Measurements from ENCODE around the gene CAPZB.

The CAPZB gene

GRCh38 chr1:19323987-19324664 is 161.2 kb downstream of the CAPZB start:
- Histone ChIP-seq H3K36me3 (ENCODE audit: control insufficient read depth, insufficient read depth, low read length) (peaks cover 24% of the 10 kb centered on the region), H3K27me3 (ENCODE audit: control insufficient read depth, insufficient read depth, low read length) (no peaks in the 10 kb centered on the region), H3K9ac (ENCODE audit: low read depth, low read length) (no peak overlapping the region), H3K4me3 (ENCODE audit: low read depth, low read length) (no peak overlapping the region), H3K4me1 (ENCODE audit: control insufficient read depth, insufficient read depth, low read length) (no peaks in the 10 kb centered on the region), H3K9me3 (ENCODE audit: control insufficient read depth, insufficient read depth, low read length) (no peaks in the 10 kb centered on the region)

GRCh38 chr1:19322481-19322880 is 162.9 kb downstream of the CAPZB start:
- Histone ChIP-seq H3K9me3 (ENCODE audit: control insufficient read depth, insufficient read depth, low read length) (no peaks in the 10 kb centered on the region), H3K4me1 (ENCODE audit: control insufficient read depth, insufficient read depth, low read length) (no peaks in the 10 kb centered on the region), H3K27me3 (ENCODE audit: control insufficient read depth, insufficient read depth, low read length) (no peaks in the 10 kb centered on the region), H3K36me3 (ENCODE audit: control insufficient read depth, insufficient read depth, low read length) (peaks cover 15% of the 10 kb centered on the region), H3K4me3 (ENCODE audit: low read depth, low read length) (no peak overlapping the region), H3K9ac (ENCODE audit: low read depth, low read length) (no peak overlapping the region)

- Histone ChIP-seq H3K9me3 (ENCODE audit: control insufficient read depth, insufficient read depth, low read length) (no peaks in the 10 kb centered on the region), H3K9ac (ENCODE audit: low read depth, low read length) (no peak overlapping the region), H3K27me3 (ENCODE audit: control insufficient read depth, insufficient read depth, low read length) (no peaks in the 10 kb centered on the region), H3K36me3 (ENCODE audit: control insufficient read depth, insufficient read depth, low read length) (peaks cover 8% of the 10 kb centered on the region), H3K4me1 (ENCODE audit: control insufficient read depth, insufficient read depth, low read length) (peaks cover 4% of the 10 kb centered on the region), H3K4me3 (ENCODE audit: low read depth, low read length) (no peak overlapping the region)
Observed at GRCh38 chr1:19321071-19321470, 164.3 kb downstream of the CAPZB start.

- no peak overlapping the region for H3K4me3 ChIP-seq (ENCODE audit: low read depth, low read length)
- H3K4me1 ChIP-seq (ENCODE audit: control insufficient read depth, insufficient read depth, low read length) = peaks cover 4% of the 10 kb centered on the region
- no peaks in the 10 kb centered on the region for H3K27me3 ChIP-seq (ENCODE audit: control insufficient read depth, insufficient read depth, low read length)
- H3K9me3 ChIP-seq (ENCODE audit: control insufficient read depth, insufficient read depth, low read length) = no peaks in the 10 kb centered on the region
- no peak overlapping the region for H3K9ac ChIP-seq (ENCODE audit: low read depth, low read length)
- no peaks in the 10 kb centered on the region for H3K36me3 ChIP-seq (ENCODE audit: control insufficient read depth, insufficient read depth, low read length)
Observed at GRCh38 chr1:19319196-19319595, 166.1 kb downstream of the CAPZB start.

- Histone ChIP-seq H3K36me3 (ENCODE audit: control insufficient read depth, insufficient read depth, low read length) (no peaks in the 10 kb centered on the region), H3K9ac (ENCODE audit: low read depth, low read length) (no peak overlapping the region), H3K4me1 (ENCODE audit: control insufficient read depth, insufficient read depth, low read length) (peaks cover 4% of the 10 kb centered on the region), H3K4me3 (ENCODE audit: low read depth, low read length) (no peak overlapping the region), H3K27me3 (ENCODE audit: control insufficient read depth, insufficient read depth, low read length) (no peaks in the 10 kb centered on the region), H3K9me3 (ENCODE audit: control insufficient read depth, insufficient read depth, low read length) (no peaks in the 10 kb centered on the region)
Observed at GRCh38 chr1:19317126-19317910, 168.0 kb downstream of the CAPZB start.

- H3K4me3 ChIP-seq (ENCODE audit: low read depth, low read length) = no peak overlapping the region
- peaks cover 4% of the 10 kb centered on the region for H3K4me1 ChIP-seq (ENCODE audit: control insufficient read depth, insufficient read depth, low read length)
- H3K36me3 ChIP-seq (ENCODE audit: control insufficient read depth, insufficient read depth, low read length) = no peaks in the 10 kb centered on the region
- no peak overlapping the region for H3K9ac ChIP-seq (ENCODE audit: low read depth, low read length)
- peaks cover 9% of the 10 kb centered on the region for H3K27me3 ChIP-seq (ENCODE audit: control insufficient read depth, insufficient read depth, low read length)
- H3K9me3 ChIP-seq (ENCODE audit: control insufficient read depth, insufficient read depth, low read length) = no peaks in the 10 kb centered on the region
Observed at GRCh38 chr1:19315378-19316198, 169.8 kb downstream of the CAPZB start.

GRCh38 chr1:19313961-19314882 is 171.1 kb downstream of the CAPZB start:
- H3K9me3 ChIP-seq (ENCODE audit: control insufficient read depth, insufficient read depth, low read length) = no peaks in the 10 kb centered on the region
- no peak overlapping the region for H3K9ac ChIP-seq (ENCODE audit: low read depth, low read length)
- no peak overlapping the region for H3K4me3 ChIP-seq (ENCODE audit: low read depth, low read length)

DNA sequence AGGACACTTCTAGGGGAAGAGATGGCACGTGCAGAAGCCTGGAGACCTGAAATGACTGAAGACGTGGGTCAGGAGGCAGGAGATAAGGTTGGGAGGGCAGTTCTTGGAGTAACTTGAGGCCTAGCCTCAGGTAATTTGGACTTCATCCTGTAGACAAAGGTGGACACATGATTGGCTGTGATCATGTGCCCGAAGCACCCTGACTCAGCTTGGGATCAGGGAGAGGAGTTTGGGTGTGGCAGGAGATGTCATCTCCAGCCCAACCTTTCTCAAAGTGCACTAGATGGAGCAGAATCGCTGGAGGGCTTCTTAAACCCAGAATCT is 171.7 kb downstream of the CAPZB start:
- Histone ChIP-seq H3K27me3 (ENCODE audit: control insufficient read depth, insufficient read depth, low read length) (peaks cover 10% of the 10 kb centered on the region), H3K4me1 (ENCODE audit: control insufficient read depth, insufficient read depth, low read length) (peaks cover 4% of the 10 kb centered on the region), H3K9me3 (ENCODE audit: control insufficient read depth, insufficient read depth, low read length) (no peaks in the 10 kb centered on the region), H3K4me3 (ENCODE audit: low read depth, low read length) (no peak overlapping the region), H3K36me3 (ENCODE audit: control insufficient read depth, insufficient read depth, low read length) (no peaks in the 10 kb centered on the region), H3K9ac (ENCODE audit: low read depth, low read length) (no peak overlapping the region)

More at GRCh38 chr1:19313961-19314882, 171.1 kb downstream of the CAPZB start:
- Histone ChIP-seq H3K36me3 (ENCODE audit: control insufficient read depth, insufficient read depth, low read length) (no peaks in the 10 kb centered on the region), H3K27me3 (ENCODE audit: control insufficient read depth, insufficient read depth, low read length) (peaks cover 10% of the 10 kb centered on the region), H3K4me1 (ENCODE audit: control insufficient read depth, insufficient read depth, low read length) (peaks cover 4% of the 10 kb centered on the region)

DNA sequence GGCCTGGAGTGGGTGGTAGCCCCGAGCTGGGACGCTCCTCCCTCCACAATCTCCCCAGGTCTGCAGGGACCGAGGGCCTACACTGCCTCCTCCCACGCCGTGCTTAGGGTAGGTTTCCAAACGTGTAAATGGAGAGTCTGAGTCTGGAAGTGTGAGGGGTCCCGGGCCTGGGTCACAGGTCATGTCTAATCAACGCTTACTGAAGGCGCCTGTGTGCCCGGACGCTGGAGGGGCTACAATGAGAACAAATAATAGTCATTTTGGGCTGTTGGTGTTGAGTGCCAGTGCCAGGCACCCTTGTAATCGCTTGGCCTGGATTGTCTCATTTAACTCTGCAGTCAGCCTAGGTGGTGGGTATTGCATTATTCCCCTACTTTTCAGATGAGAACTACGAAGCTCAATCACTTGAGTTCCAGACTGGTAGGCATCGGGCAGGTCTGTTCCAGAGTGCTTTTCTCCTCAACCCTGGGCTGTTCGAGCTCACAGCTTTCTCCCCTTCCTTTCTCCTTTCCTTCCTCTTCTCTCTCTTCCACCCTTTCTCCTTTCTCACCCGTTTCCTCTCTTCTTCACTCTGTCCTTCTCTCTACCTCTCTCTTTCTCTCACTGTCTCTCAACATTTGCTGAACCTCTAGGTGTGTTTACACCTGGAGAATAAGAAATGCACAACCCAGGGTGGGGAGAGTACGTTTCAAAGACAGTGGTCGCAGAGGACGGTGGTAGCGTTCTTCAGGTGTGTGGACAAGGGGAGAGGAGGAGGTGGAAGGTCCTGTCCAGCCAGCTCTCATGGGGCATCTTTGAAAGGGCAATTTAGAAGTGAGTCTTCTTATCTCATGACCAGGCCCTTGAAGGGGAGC is 172.3 kb downstream of the CAPZB start:
- H3K4me3 ChIP-seq (ENCODE audit: low read depth, low read length) = peak overlapping the region; percentile 67
- peaks cover 10% of the 10 kb centered on the region for H3K27me3 ChIP-seq (ENCODE audit: control insufficient read depth, insufficient read depth, low read length)
- H3K36me3 ChIP-seq (ENCODE audit: control insufficient read depth, insufficient read depth, low read length) = peaks cover 5% of the 10 kb centered on the region
- peak overlapping the region; percentile 74 for H3K9ac ChIP-seq (ENCODE audit: low read depth, low read length)
- H3K4me1 ChIP-seq (ENCODE audit: control insufficient read depth, insufficient read depth, low read length) = peaks cover 4% of the 10 kb centered on the region
- H3K9me3 ChIP-seq (ENCODE audit: control insufficient read depth, insufficient read depth, low read length) = no peaks in the 10 kb centered on the region

- peaks cover 6% of the 10 kb centered on the region for H3K36me3 ChIP-seq (ENCODE audit: control insufficient read depth, insufficient read depth, low read length)
- peak within 1 kb of the TSS; percentile 84 for H3K4me3 ChIP-seq (ENCODE audit: low read depth, low read length)
- no peaks in the 10 kb centered on the region for H3K9me3 ChIP-seq (ENCODE audit: control insufficient read depth, insufficient read depth, low read length)
- H3K27me3 ChIP-seq (ENCODE audit: control insufficient read depth, insufficient read depth, low read length) = peaks cover 10% of the 10 kb centered on the region
- H3K9ac ChIP-seq (ENCODE audit: low read depth, low read length) = peak within 1 kb of the TSS; percentile 74
- H3K4me1 ChIP-seq (ENCODE audit: control insufficient read depth, insufficient read depth, low read length) = peaks cover 2% of the 10 kb centered on the region
Observed at GRCh38 chr1:19311931-19312781, 173.2 kb downstream of the CAPZB start, which contains the start of the genes AKR7A2 and SLC66A1. Gene AKR7A2, minus strand, starts transcription at chr1:19312144. Its CDS starts 20 bp downstream, at chr1:19312124. Gene SLC66A1, plus strand, starts transcription at chr1:19312326. Its CDS starts 5,352 bp downstream, at chr1:19317678.

Measured in iPS-15b (cell line).